HT1080 (cell line): ENCODE measurements around the gene TCN2. TPM values are rescaled to one million over a fixed set of nuclear protein-coding genes. Genes with fewer than 3 reads are reported as not detected.
A peak's percentile ranks its signal among the peaks of the same experiment; 100 is the strongest.
"Not testable (repeated sequence)": the region's sequence is repeated elsewhere in the genome, so short reads cannot be mapped to it uniquely, and the experiment has no call there.

Source experiments
- DNase-seq: peaks from one replicate; pipeline ENCODE4 v3.0.0-alpha.2; 2015; ENCODE audit warnings: low read depth
- polyA plus RNA-seq, 2 experiments: library from polyadenylated mRNA; depleted of rRNA; stranded (reverse); fragments of >200 nt; gene quantifications; 2 replicates each; pipeline ENCODE4 v1.2.3, GENCODE V29; 2015
- total RNA-seq: library from RNA; depleted of rRNA; stranded (reverse); fragments of >200 nt; shearing (Covaris generic); gene quantifications from 2 replicates; pipeline ENCODE4 v1.2.3, GENCODE V29; 2014; rRNA removed

The TCN2 gene
- total RNA-seq: 5.3 and 7.4 TPM in 2 replicates
- polyA plus RNA-seq (2015; cell fraction: cytosol; rRNA removed): 3.8 and 4.5 TPM in 2 replicates
- polyA plus RNA-seq (2015; cell fraction: nucleus; rRNA removed): 5.4 and 6.1 TPM in 2 replicates

DNA sequence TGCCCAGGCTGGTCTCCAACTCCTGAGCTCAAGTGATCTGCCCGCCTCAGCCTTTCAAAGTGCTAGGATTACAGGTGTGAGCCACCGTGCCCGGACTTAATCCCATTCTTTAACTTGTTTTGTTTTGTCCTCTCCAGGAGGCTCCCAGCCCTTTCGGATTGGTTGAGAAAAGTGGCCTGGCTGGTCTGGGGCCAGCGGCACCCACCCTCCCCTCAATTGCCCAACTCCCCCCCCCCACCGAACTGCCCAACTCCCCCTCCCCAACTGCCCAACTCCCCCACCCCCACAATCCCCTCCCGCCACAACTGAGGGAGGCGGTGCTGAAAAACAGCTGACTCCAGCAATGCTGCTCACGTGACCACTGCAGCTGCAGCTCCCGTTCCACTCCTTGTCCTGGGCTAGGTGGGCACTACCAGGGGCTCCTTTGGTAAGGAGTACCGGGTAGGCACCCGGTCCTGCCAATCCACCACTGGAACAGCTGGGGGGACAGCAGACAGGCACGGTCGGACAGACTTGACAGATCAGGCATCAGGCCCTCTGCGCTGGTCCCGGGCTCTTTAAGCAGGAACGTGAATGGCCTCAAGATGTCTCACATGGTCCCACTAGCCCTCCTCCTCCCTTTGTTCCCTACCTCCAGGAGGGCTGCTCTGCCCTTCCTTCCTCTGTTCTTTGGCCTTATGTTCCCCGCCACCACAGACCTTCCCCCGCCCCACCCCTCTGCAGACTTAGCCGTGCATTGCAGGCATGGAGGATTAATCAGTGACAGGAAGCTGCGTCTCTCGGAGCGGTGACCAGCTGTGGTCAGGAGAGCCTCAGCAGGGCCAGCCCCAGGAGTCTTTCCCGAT, at the start of gene TCN2:
TCN2 (plus strand) TSS at position 720 of the 845 bp plus-strand sequence. CDS start 158 bp downstream, outside the sequence.
- DNase-seq: peak; percentile 75

DNA sequence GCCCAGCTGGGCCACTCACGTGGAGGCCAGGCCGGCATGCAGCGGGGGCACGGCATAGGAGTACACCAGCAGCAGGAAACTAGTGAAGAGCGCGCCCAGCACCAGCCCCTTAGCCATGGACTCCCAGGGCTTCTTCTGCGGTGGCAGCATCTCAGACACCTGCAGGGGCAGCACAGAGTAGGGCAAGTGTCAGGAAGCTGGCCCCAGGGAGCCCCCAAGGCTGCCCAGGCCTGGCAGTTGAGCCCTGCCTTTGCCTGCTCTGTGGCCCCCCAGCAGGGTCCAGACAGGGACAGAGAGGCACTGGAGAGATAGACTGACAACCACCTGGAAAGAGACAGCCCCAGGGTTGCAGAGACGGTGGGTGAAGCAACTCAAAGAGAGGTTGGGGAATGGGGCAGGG, 49.7 kb upstream of the TCN2 start:
- DNase-seq: no peak

DNA sequence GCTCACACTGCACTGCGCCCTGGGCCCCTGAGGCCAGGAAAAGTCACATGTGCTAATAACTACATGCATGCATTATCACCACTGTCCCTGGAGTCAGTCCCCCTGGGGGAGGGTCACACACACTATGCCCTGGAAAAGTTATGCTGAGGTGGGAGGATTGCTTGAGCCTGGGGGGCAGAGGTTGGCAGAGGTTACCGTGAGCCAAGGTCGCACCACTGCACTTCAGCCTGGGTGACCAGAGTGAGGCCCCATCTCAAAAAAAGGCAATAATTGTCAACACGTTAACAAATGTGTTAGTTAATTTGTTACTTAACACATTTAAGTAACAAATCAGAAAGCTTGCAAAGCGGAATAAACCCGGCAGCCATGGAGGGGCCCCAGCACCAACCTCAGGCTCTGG, 47.1 kb upstream of the TCN2 start:
- no peak for DNase-seq

DNA sequence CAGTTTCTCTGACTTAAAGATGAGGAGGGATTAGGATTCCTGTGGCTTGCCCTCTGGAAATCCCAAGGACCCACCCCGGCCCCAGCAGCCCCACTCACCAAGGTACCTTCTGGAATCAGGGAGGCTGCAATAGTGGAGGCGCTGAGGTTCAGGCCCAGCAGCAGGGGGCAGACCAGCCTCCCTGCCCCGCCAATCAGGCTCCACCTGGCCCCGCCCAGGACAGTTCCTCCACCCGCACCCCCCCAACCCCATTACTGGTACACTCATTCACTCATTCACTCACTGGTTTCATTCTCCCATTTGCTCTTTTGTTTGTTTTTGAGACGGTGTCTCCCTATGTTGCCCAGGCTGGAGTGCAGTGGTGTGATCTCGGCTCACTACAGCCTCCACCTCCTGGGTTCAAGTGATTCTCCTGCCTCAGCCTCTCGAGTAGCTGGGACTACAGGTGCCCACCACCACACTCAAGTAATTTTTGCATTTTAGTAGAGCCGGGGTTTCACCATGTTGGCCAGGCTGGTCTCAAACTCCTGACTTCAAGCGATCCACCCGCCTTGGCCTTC, 46.3 kb upstream of the TCN2 start:
- not testable (repeated sequence) for DNase-seq

DNA sequence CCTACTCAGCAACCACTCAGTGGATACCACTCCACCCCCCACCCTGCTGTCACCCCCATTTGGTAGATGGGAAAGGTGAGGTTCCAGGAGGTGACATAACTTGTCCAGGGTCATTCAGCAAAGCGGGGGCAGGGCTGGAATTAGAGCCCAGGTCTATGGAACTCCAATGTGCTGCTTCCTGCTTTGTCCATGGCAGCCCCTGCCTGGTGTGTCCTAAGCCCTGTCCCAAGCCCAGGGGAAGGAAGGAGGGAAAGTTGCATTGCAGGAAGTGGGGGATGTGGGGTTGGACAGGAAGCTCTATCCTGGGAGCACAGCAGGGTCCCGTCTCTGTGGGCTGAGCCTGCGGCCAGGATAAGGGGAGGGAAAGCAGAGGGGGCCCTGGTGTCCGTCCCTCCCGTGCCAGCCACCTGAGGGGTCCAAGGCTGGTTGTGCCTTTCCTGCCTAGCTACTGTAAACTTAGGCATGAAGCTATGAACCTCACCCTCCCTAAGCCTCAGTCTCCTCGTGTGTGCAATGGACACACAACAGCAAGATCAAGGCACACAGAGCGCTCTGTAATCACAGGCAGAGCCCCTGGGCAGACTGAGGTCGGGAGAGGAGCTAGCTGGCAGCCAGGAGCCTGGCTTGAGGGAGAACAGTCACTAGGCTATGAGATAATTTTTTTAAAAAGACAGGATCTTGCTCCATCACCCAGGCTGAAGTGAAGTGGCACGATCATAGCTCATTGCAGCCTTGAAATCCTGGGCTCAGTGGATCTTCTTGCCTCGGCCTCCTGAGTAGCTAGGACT, 45.4 kb upstream of the TCN2 start:
- peak; percentile 40 for DNase-seq

DNA sequence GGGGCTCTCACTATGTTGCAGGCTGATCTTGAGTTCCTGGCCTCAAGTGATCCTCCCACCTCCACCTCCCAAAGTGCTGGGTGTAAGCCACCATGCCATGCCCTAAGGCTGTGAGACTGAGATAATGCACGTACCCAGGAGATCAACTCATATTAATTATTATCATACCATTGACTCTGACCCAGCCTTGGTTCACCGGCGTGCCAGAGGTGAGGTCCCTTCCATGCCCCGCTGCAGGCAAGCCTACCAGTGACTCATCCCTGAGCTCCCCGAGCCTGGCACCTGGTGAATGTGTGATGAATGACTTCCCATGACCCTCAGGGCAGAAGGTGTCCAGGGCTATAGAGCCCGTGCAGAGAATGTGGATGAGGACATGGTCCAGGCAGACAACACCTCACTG, 44.6 kb upstream of the TCN2 start:
- DNase-seq: no peak

DNA sequence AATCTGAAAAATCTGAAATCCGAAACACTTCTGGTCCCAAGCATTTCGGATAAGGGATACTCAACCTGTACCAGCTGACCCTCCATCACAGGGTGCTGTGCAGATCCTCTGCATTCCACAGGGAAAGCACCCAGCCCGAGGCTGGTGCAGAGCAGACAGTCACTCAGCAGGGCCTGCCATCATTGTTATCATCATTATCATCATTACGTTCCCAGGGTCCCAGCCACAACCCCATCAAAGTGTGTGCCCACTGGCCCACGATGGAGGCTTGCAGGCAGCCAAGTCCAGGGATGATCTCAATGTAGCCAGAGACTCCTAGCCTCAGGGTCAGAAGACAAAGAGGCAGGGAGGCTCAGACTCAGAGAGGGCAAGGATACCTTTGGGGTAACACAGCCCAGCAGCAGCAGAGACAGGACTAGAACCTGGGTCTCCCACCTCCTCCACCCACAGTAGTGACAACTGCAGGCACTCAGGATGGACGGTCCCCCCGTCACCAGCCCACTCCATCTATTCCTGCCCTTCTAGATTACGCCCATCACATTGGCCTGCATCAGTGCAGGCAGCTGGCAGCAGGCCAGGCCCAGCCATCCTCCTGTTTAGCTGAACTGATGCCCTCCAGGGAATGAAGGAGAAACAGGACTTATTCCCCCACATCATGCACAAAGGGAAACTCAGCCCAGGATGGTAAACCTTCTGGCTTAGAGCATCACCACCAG, 42.8 kb upstream of the TCN2 start:
- no peak for DNase-seq

DNA sequence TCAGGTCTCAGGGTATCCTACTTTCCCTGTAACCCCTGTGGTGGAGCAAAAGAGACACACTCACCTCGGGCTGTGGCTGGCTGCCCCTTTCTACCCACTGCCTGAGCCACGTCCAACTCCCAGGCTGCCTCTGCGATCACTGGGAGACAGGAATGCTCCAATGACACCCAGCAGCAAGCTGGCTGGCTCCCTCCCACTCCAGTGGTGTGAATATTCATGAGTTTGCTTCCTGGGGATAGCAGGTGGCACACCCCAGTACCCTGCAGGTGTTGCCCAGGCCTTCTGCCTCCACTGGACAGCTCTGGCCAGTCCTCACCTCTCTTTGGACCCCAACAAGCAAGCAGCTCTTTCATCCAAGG, 42.2 kb upstream of the TCN2 start:
- DNase-seq: no peak

DNA sequence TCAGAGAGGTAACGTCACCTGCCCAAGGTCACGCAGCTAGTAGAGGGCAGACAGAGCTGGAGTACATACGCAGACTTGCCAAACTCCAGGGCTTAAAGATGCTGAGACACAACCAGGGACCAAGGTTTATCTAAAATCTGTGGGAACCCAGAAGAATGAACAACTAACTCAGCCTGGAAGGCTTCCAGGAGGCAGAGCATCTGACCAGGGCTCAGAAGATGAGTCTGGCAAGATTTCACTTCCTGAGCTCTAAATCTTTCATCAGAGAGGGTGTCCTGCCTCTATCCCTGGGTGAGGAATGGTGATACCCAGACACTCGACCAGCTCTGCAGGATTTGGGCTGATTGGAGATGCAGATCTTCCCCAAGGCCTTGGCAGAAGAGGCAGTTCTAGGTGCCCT, 41.6 kb upstream of the TCN2 start:
- DNase-seq: no peak

DNA sequence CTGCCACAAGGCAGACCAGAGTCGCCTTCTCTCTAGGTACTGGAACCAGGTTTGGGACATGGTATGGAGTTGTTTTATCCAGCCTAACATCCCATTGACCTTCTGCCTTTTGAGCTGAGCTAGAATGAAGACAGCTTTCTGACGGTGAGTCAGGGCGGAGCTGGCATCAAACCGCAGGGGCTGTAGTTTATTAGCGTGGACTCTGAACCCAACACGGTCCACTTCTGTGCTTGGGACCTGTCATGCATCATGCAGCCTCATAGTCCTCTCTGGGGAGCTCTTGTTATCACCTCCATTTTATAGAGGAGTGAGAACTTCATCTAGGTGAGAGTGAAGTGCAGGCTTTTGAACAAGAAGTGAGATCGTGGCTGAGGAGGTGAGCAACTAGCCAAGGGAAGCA, 40.8 kb upstream of the TCN2 start:
- no peak for DNase-seq

DNA sequence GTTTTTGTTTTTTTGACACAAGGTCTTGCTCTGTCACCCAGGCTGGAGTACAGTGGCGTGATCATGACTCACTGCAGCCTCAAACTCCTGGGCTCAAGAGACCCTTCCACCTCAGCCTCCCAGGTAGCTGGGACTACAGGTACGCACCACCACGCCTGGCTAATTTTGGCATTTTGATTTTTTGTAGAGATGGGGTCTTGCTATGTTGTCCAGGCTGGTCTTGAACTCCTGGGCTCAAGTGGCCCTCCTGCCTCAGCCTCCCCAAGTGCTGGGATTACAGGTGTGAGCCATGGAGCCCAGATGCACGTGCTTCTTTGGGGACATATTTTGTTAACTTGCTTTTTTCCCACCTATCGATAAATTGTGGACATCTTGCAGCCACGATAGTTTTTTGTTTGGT, 39.7 kb upstream of the TCN2 start:
- not testable (repeated sequence) for DNase-seq

DNA sequence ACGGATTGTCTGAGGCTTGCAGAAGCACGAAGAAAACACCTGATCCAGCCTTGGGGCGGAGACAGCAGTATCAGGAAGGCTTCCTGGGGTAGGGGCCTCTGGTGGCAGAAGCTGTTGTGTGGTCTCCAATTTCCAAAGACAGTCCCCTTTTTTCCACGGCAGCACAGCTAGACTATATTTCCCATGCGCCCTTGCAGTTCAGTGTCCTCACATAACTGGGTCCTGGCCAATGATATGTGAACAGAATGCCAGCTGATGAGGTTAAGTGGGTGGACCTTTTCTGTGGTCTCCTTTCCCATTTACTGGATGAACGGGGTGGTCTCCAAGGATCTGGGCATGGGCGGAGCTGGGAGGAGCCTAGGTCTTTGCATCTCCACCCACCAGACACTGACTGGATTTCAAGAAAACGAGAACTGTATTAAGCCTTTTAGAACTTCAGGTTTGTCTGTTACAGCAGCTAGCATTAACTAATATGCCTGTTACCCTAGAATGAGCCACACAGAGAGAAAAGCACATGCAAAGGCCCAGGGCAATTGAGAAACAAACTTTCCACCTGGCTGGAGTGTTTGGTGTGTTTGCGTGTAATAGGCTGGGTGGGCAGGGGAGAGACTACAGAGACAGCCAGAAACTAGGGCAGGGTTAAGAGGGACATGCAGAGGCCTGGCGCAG, 38.7 kb upstream of the TCN2 start:
- DNase-seq: no peak

DNA sequence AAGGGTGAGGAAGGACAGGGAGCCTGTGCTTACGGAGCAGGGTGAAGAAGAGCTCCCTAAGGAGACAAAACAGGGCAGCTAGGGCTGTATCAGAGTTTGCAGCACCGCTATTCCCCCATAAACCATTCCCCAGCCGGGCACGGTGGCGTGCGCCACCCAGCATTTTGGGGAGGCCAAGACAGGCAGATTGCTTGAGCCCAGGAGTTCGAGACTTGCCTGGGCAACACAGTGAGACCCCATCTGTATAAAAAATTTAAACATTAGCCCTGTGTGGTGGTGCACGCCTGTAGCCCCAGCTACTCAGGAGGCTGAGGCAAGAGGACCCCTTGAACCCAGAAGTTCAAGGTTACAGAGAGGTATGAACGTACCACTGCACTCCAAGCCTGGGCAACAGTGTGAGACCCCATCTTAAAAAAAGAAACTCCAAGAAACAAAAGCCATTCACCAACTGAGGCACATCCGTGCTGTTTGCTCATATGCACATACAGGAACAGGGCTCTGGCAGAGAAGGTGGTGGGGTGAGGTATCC, 37.2 kb upstream of the TCN2 start:
- DNase-seq: no peak

DNA sequence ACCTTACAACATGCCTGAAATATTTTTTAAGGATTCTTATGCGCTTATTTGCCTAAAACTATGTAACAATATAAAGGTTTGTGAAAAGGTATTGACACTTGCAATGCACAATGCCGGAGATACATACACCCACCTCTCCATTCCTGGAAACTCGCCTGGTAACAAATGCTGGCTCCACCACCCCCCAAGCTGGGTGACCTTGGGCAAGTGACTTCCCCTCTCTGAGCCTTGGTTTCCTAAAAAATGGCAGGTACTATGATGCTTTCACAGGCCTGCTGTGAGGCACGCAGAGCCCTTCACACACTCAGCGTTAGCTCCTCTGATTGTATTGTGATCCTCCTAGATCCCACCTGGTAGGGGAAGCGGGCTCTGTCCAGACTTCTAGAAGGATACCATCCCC, 34.8 kb upstream of the TCN2 start:
- DNase-seq: no peak

DNA sequence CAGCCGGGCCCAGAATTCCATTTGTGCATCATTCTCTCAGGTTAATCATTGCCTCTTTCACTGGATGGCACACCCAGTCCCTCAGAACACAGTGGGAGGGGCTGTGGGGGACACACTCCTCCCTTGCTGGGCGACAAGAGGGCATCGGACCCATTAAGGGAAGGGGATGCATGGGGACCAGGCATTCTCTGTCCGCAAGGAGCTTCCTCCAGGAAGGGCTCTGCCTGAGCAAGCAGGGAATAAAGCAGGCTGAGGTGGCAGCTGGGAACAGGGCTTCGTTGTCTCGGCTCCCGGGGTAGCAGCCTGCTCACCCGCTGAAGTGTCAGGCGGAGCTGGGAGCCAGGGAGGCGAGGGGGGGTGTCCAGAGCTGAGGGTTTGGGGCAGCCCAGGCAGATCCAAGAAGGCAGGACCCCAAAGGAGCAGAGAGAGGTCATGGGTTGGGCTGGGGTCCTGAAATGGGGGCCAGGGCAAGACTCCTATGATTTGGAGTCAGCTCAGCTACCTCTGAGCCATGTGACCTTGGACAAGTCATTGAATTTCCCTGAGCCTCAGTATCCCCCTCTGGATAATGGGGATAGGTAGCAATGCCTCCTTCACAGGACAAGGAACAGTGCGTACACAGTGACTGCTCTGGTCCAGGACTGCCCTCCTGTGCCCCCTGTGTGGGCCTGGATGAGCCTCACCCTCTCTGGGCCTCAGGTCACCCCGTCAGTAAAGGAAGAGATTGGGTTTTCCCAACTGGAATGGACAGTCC, 34.0 kb upstream of the TCN2 start:
- DNase-seq: no peak

DNA sequence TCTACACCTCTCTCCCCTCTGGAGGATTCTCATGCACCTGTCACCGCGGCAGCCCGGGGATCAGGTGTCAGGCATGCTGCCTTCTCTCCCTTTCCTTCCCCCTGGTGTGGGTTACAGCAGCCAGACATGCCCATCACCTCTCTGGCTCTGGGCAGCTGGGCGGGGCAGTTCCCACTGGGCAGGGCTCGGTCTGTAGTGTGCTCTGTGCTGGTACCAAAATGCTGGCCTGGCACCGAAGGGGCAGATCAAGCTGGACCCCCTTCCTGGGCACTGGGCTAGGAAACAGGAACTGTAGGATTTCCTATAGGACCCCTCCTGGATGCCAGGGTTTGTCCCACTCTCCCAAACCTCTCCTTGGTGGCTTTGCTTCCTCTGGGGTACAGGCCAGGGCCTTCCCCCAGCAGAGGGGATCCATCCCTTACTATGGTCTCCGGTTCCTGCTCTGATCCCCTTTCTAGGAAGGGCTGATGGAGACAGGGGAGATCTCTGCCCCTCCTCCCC, 33.3 kb upstream of the TCN2 start:
- no peak for DNase-seq

DNA sequence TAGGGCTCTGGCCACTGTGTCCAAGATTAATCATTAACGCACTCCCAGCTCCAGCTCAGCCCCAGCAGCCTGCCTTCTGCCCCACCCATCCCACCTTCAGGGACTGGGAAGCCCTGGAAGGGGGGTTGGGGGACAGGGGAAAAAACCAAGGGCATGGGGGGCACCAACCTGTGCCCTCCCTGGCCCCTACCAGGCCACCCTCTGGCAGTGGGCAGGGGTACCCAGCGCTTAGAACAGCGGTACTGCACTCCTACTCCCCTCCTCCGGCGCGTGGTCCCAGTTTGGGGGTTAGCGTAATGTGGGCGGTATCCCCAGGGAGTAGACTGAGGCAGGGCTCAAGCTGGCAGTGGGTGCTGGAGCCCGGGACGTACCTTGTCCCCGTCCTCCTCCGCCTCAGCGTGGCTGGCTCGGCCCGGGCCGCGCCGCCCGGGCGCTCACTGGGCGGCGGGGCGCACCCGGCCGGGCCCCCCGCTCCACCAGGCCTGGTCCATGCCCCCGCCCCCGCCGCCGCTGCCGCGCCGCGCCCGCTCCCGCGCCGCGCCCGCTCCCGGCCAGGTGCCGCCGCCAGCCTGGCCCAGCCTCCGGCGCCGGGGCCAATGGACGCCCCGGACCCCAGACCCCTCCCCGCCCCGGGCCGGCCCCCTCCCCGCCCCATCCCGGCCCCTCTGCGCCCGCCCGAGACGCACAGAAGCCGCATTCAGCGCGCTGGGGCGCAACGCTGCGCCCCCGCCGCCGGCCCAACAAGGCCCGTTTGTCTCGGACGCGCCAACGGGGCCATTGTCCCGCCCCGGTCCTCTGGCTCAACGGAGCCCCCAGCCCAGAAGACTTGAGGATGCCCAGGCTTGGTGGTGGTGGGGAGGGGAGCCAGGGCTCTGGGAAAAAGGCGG, 32.6 kb upstream of the TCN2 start, which contains the start of gene GAL3ST1:
GAL3ST1 (minus strand) TSS at position 571 of the 887 bp plus-strand sequence. CDS start 17,273 bp downstream, outside the sequence.
- no peak for DNase-seq

DNA sequence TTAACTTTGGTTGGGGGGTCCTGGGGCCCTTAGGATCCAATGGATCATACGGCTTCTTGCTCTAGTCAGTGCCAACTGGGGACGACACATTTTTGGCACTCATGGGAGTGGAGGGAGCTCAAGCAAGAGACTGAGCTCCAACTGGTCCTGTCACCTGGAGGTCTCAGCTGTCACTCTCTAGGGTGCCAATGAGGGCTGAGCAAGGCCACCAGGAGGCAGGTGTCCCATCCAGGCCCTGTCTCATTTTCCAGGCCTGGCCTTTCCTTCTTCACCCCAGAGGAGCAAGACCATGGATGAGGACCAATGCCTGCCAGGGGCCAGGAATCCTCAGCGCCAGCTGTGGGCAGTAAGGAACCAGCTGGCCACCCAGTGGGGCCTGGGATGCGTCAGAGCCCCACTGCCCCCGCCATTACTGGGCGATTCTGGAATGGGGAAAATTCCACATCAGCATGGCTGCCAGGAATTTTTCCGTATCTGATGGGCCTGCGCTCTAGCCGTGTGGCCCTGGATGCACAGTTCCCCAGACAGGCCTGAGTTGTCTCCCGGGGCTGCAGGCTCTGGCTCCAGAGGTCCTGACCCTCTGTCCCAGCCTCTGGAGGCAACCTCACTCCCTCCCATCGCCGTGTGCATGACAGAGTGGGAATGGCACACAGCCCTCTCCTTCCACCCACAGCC, 31.8 kb upstream of the TCN2 start:
- no peak for DNase-seq
